HCT116 (cell line): ENCODE data around the gene IRF2. TPM values are rescaled to one million over a fixed set of nuclear protein-coding genes. Genes with fewer than 3 reads are reported as not detected.

ENCODE experiments used
- ATAC-seq: fragments of 200-7000 bp; cut with Tn5 transposase; 2 replicates; pipeline ENCODE4 v1.9.1; 2020; ENCODE audit warnings: mild to moderate bottlenecking, moderate library complexity
- BruUV-seq: library from RNA; stranded (reverse); fragments of 400-500 nt; replicated peaks from 2 replicates; lab custom pipeline; 2021; lab: Mats Ljungman, UMichigan
- CTCF ChIA-PET: fragments of 300-600 bp; sonication (Branson Sonifier 250); formaldehyde crosslinking; loops from one replicate; lab custom pipeline; 2021; ENCODE audit warnings: antibody characterized with exemption; lab: Charles Lee
- POLR2A ChIA-PET: fragments of 300-600, 350-600 bp; sonication (Branson Sonifier 250); formaldehyde crosslinking; loops from one replicate; lab custom pipeline; 2021; ENCODE audit warnings: antibody characterized with exemption; lab: Charles Lee
- RAD21 ChIA-PET, 2 experiments: fragments of 300-600 bp; sonication (Branson Sonifier 250); formaldehyde crosslinking; loops; one replicate each; lab custom pipeline; 2023; ENCODE audit warnings: low total read pairs in 2 of 2; ENCODE audit not compliant: uncharacterized antibody in 2 of 2, unreplicated experiment in 2 of 2, low non-redundant PET in 1 of 2; lab: Charles Lee
- DNase-seq: peaks from one replicate; pipeline ENCODE4 v3.0.0-alpha.2; 2010; ENCODE audit warnings: low read depth, low spot score
- H2AFZ ChIP-seq: fragments of 200-600 bp; shearing (Covaris generic), sonication (generic); 2 replicates; pipeline ENCODE4 v1.6.1; 2017; ENCODE audit warnings: low read depth, mixed run types, mixed read lengths, antibody characterized with exemption, low read length; ENCODE audit not compliant: poor library complexity, severe bottlenecking
- H3K27ac ChIP-seq: 2 replicates; pipeline ENCODE4 v1.5.1; 2012; ENCODE audit warnings: low read depth, low read length
- H3K27me3 ChIP-seq: fragments of 200-600 bp; sonication (generic); 2 replicates; pipeline ENCODE4 v1.6.1; 2016; ENCODE audit warnings: mixed run types, low read length, mixed read lengths; ENCODE audit not compliant: insufficient read depth
- H3K36me3 ChIP-seq, 2 experiments: fragments of 200-500 bp in 1 of 2; fragments of 200-600 bp in 1 of 2; sonication (Bioruptor generic) in 1 of 2; sonication (generic) in 1 of 2; 2 replicates each; pipeline versions ENCODE4 v1.5.1 to v1.6.1; 2014 to 2016; ENCODE audit warnings: low read length in 2 of 2, inconsistent platforms in 1 of 2, mixed read lengths in 1 of 2, mixed run types in 1 of 2; ENCODE audit not compliant: insufficient read depth in 2 of 2, control insufficient read depth in 1 of 2
- H3K4me1 ChIP-seq, 2 experiments: fragments of 200-600 bp in 1 of 2; sonication (generic) in 1 of 2; 2 replicates each; pipeline versions ENCODE4 v1.5.1 to v1.6.1; 2012 to 2017; ENCODE audit warnings: low read length in 2 of 2, inconsistent platforms in 1 of 2, mild to moderate bottlenecking in 1 of 2, mixed read lengths in 1 of 2, mixed run types in 1 of 2, moderate library complexity in 1 of 2; ENCODE audit not compliant: insufficient read depth in 2 of 2, control insufficient read depth in 1 of 2
- H3K4me2 ChIP-seq: fragments of 200-600 bp; sonication (generic); 2 replicates; pipeline ENCODE4 v1.6.1; 2017; ENCODE audit warnings: mixed run types, low read length, mixed read lengths
- H3K4me3 ChIP-seq, 2 experiments: fragments of 200-600 bp in 1 of 2; sonication (generic) in 1 of 2; replicated peaks in 1 of 2; 2 replicates each; pipeline ENCODE4 v1.5.1; 2011 to 2016; ENCODE audit warnings: low read length in 2 of 2, control low read depth in 1 of 2, low read depth in 1 of 2, mild to moderate bottlenecking in 1 of 2, mixed read lengths in 1 of 2, mixed run types in 1 of 2
- H3K79me2 ChIP-seq: fragments of 200-600 bp; sonication (generic); 2 replicates; pipeline ENCODE4 v1.6.1; 2017; ENCODE audit warnings: mild to moderate bottlenecking, mixed run types, low read length, moderate library complexity, mixed read lengths; ENCODE audit not compliant: insufficient read depth
- H3K9ac ChIP-seq: fragments of 200-600 bp; sonication (generic); 2 replicates; pipeline ENCODE4 v1.6.1; 2016; ENCODE audit warnings: low read length, mixed read lengths
- H3K9me2 ChIP-seq: fragments of 200-600 bp; sonication (generic), shearing (Covaris generic); 2 replicates; pipeline ENCODE4 v1.6.1; 2017; ENCODE audit warnings: mixed run types, mild to moderate bottlenecking, moderate library complexity; ENCODE audit not compliant: insufficient read depth
- H3K9me3 ChIP-seq, 2 experiments: fragments of 200-500 bp in 1 of 2; fragments of 200-600 bp in 1 of 2; sonication (Bioruptor generic) in 1 of 2; sonication (generic) in 1 of 2; 2 replicates each; pipeline ENCODE4 v1.6.1; 2014 to 2017; ENCODE audit warnings: low read length in 2 of 2, mixed read lengths in 2 of 2, inconsistent platforms in 1 of 2, low read depth in 1 of 2, mild to moderate bottlenecking in 1 of 2, mixed run types in 1 of 2, moderate library complexity in 1 of 2; ENCODE audit not compliant: control insufficient read depth in 1 of 2, insufficient read depth in 1 of 2
- H4K20me1 ChIP-seq: fragments of 200-600 bp; sonication (generic), shearing (Covaris generic); 2 replicates; pipeline ENCODE4 v1.6.1; 2017; ENCODE audit warnings: mixed run types, mild to moderate bottlenecking, moderate library complexity; ENCODE audit not compliant: insufficient read depth
- CEBPB ChIP-seq: IDR thresholded peaks from 2 replicates; pipeline ENCODE4 v1.6.1; 2012; ENCODE audit warnings: low read depth
- ELF1 ChIP-seq: IDR thresholded peaks from 2 replicates; pipeline ENCODE4 v1.6.1; 2012; ENCODE audit warnings: low read depth, borderline replicate concordance
- JUND ChIP-seq: IDR thresholded peaks from 2 replicates; pipeline ENCODE4 v1.6.1; 2012
- POLR2AphosphoS5 ChIP-seq: IDR thresholded peaks from 2 replicates; pipeline ENCODE4 v1.6.1; 2011; ENCODE audit warnings: mild to moderate bottlenecking, low read depth, low read length, moderate library complexity
- RAD21 ChIP-seq: IDR thresholded peaks from 2 replicates; pipeline ENCODE4 v1.6.1; 2012; ENCODE audit warnings: low read depth, mild to moderate bottlenecking
- SIN3A ChIP-seq: IDR thresholded peaks from 2 replicates; pipeline ENCODE4 v1.6.1; 2012; ENCODE audit warnings: low read depth
- TCF7L2 ChIP-seq: IDR thresholded peaks from 2 replicates; pipeline ENCODE4 v1.7.0; 2011; ENCODE audit warnings: borderline replicate concordance, inconsistent platforms; ENCODE audit not compliant: insufficient read depth, insufficient read length; ENCODE audit errors: extremely low read depth
- YY1 ChIP-seq: IDR thresholded peaks from 2 replicates; pipeline ENCODE4 v1.6.1; 2011; ENCODE audit warnings: low read length, low read depth, moderate library complexity, mild to moderate bottlenecking; ENCODE audit not compliant: insufficient replicate concordance; ENCODE audit errors: extremely low read depth
- ZFX ChIP-seq: fragments of 450-650 bp; IDR thresholded peaks from 2 replicates; pipeline ENCODE4 v1.6.1; 2017
- ZNF274 ChIP-seq: fragments of 200-500 bp; sonication (Bioruptor generic); IDR thresholded peaks from 2 replicates; pipeline ENCODE4 v1.6.1; 2014; ENCODE audit warnings: mild to moderate bottlenecking, low read depth, low read length, inconsistent platforms
- intact Hi-C: fragments of 100-400 bp; cut with micrococcal nuclease; formaldehyde crosslinking; loops from 2 replicates; pipeline ENCODE4 v1.10.0; 2022
- total RNA-seq: library from RNA; stranded (reverse); gene quantifications from one replicate; pipeline ENCODE4 v1.2.1, GENCODE V29; 2021; ENCODE audit not compliant: unreplicated experiment
- TF ChIP-seq, protein P1 (sequence below): IDR thresholded peaks from 2 replicates; pipeline ENCODE4 v1.6.1; 2012
- TF ChIP-seq, protein P2 (sequence below): IDR thresholded peaks from 2 replicates; pipeline ENCODE4 v1.6.1; 2012; ENCODE audit warnings: low read depth
- TF ChIP-seq, protein P3 (sequence below): IDR thresholded peaks from 2 replicates; pipeline ENCODE4 v1.6.1; 2011; ENCODE audit warnings: mild to moderate bottlenecking, low read length, moderate library complexity; ENCODE audit not compliant: insufficient replicate concordance; ENCODE audit errors: extremely low read depth
- TF ChIP-seq, protein P4 (sequence below): IDR thresholded peaks from 2 replicates; pipeline ENCODE4 v1.6.1; 2012

Gene IRF2
- total RNA-seq, 1 experiment from 2014 or later, result 10.6 TPM

DNA sequence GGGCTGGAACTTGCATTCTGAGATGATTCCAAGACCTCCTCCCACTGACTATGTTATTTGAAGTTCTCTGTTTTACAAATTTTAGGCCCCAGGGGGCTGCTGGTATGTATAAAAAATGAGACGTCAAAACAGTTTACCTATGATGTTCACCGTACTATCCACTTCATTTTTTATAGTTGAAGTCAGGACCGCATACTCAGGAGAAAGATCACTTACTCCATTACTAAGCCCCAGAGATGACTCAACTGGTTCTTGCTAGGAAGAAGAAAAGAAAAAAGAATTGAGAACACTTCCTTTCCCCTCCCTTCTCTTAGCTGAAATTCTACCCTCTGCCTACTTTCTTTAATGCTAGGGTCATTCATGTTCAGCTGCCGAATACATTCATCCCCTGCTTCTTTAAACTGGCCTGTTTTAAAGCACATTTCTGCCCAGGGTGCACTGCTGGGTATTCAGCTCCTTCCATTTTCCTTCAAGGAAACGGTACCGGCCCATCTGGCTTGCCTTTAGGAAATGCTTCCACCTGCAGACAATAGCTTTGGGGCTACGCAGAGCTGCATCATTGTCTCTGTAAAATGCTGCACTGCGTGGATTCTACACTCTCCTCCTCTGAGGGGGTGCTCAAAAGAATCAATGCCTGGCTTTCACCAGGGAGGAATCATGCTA, 66.2 kb downstream of the IRF2 start:
- Histone ChIP-seq H3K27ac (no peak overlapping the region), H3K79me2 (no peaks in the 10 kb centered on the region), H3K4me3 (no peak overlapping the region), H4K20me1 (no peaks in the 10 kb centered on the region), H3K9me3 (no peaks in the 10 kb centered on the region), H3K4me2 (no peak overlapping the region), H3K4me1 (no peaks in the 10 kb centered on the region), H3K36me3 (no peaks in the 10 kb centered on the region), H3K9me2 (no peaks in the 10 kb centered on the region), H3K27me3 (no peaks in the 10 kb centered on the region), H3K9ac (no peak overlapping the region), H2AFZ (no peak overlapping the region)
- ChIA-PET CTCF (no interaction called here), RAD21 (no interaction called here), POLR2A (no interaction called here)
- no peak for TF ChIP-seq POLR2AphosphoS5
- TF ChIP-seq ELF1, result no peak
- BruUV-seq, result no TSS peak
- intact Hi-C loops, result no loop called here
- DNase-seq, result no peak
- ATAC-seq, result no peak

DNA sequence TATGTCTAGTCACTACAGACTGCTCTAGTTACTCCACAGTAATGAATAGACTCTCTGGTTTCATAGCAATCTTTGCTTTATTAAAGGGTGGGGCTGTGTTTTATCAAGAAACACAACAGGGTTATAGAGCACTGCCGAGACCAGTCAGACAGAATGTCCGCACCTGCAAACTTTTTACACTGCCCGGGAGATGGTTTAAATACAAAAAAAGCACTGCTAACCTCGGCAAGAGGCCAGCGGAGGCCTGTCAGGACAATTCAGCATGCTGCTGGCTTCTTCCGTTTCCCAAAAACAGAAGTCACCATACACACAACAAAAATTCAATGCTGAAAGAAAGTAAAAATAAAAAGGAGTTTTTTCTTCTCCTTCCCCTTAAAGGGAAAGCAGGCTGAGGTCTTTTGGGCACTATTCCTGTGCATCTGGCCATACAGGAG, 67.4 kb downstream of the IRF2 start:
- no peak for ATAC-seq
- no peaks in the 10 kb centered on the region for H3K4me1 ChIP-seq
- CTCF ChIA-PET, result no interaction called here
- no TSS peak for BruUV-seq
- no peaks in the 10 kb centered on the region for H3K9me2 ChIP-seq
- H3K27ac ChIP-seq, result no peak overlapping the region
- POLR2A ChIA-PET, result no interaction called here
- no peaks in the 10 kb centered on the region for H3K9me3 ChIP-seq
- H3K9ac ChIP-seq, result no peak overlapping the region
- no peaks in the 10 kb centered on the region for H3K79me2 ChIP-seq
- intact Hi-C loops, result no loop called here
- DNase-seq, result no peak
- H3K4me3 ChIP-seq, result no peak overlapping the region
- no peak overlapping the region for H2AFZ ChIP-seq
- H3K36me3 ChIP-seq, result no peaks in the 10 kb centered on the region
- H3K27me3 ChIP-seq, result no peaks in the 10 kb centered on the region
- H4K20me1 ChIP-seq, result no peaks in the 10 kb centered on the region
- H3K4me2 ChIP-seq, result no peak overlapping the region
- RAD21 ChIA-PET, result no interaction called here
- TF ChIP-seq ELF1 (no peak), RAD21 (no peak), SIN3A (no peak), TCF7L2 (no peak), YY1 (no peak), CEBPB (no peak), ZFX (no peak), POLR2AphosphoS5 (no peak), ZNF274 (no peak), JUND (no peak)
- TF ChIP-seq, protein P1, sequence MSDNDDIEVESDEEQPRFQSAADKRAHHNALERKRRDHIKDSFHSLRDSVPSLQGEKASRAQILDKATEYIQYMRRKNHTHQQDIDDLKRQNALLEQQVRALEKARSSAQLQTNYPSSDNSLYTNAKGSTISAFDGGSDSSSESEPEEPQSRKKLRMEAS, result no peak
- TF ChIP-seq, protein P2, sequence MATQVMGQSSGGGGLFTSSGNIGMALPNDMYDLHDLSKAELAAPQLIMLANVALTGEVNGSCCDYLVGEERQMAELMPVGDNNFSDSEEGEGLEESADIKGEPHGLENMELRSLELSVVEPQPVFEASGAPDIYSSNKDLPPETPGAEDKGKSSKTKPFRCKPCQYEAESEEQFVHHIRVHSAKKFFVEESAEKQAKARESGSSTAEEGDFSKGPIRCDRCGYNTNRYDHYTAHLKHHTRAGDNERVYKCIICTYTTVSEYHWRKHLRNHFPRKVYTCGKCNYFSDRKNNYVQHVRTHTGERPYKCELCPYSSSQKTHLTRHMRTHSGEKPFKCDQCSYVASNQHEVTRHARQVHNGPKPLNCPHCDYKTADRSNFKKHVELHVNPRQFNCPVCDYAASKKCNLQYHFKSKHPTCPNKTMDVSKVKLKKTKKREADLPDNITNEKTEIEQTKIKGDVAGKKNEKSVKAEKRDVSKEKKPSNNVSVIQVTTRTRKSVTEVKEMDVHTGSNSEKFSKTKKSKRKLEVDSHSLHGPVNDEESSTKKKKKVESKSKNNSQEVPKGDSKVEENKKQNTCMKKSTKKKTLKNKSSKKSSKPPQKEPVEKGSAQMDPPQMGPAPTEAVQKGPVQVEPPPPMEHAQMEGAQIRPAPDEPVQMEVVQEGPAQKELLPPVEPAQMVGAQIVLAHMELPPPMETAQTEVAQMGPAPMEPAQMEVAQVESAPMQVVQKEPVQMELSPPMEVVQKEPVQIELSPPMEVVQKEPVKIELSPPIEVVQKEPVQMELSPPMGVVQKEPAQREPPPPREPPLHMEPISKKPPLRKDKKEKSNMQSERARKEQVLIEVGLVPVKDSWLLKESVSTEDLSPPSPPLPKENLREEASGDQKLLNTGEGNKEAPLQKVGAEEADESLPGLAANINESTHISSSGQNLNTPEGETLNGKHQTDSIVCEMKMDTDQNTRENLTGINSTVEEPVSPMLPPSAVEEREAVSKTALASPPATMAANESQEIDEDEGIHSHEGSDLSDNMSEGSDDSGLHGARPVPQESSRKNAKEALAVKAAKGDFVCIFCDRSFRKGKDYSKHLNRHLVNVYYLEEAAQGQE, result no peak
- TF ChIP-seq, protein P3, sequence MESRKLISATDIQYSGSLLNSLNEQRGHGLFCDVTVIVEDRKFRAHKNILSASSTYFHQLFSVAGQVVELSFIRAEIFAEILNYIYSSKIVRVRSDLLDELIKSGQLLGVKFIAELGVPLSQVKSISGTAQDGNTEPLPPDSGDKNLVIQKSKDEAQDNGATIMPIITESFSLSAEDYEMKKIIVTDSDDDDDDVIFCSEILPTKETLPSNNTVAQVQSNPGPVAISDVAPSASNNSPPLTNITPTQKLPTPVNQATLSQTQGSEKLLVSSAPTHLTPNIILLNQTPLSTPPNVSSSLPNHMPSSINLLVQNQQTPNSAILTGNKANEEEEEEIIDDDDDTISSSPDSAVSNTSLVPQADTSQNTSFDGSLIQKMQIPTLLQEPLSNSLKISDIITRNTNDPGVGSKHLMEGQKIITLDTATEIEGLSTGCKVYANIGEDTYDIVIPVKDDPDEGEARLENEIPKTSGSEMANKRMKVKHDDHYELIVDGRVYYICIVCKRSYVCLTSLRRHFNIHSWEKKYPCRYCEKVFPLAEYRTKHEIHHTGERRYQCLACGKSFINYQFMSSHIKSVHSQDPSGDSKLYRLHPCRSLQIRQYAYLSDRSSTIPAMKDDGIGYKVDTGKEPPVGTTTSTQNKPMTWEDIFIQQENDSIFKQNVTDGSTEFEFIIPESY, result no peak
- TF ChIP-seq, protein P4, sequence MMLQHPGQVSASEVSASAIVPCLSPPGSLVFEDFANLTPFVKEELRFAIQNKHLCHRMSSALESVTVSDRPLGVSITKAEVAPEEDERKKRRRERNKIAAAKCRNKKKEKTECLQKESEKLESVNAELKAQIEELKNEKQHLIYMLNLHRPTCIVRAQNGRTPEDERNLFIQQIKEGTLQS, result no peak
